Glutamatergic neuron (in vitro differentiated cells): Measurements from ENCODE around the gene CAPN9. TPM values are rescaled to one million over a fixed set of nuclear protein-coding genes. Genes with fewer than 3 reads are reported as not detected.

ENCODE experiments used
- DNase-seq: peaks from one replicate; pipeline ENCODE4 v3.0.0; 2022
- H3K27ac Mint-ChIP-seq: one replicate; pipeline ENCODE4 v1.8.0; 2020; ENCODE audit warnings: mild to moderate bottlenecking, mixed read lengths, inconsistent platforms; ENCODE audit not compliant: unreplicated experiment
- H3K27me3 Mint-ChIP-seq: one replicate; pipeline ENCODE4 v1.8.0; 2020; ENCODE audit warnings: mild to moderate bottlenecking, moderate library complexity, mixed read lengths, inconsistent platforms; ENCODE audit not compliant: unreplicated experiment
- H3K36me3 Mint-ChIP-seq: one replicate; pipeline ENCODE4 v1.8.0; 2020; ENCODE audit warnings: mild to moderate bottlenecking, mixed read lengths, inconsistent platforms; ENCODE audit not compliant: unreplicated experiment
- H3K4me1 Mint-ChIP-seq: one replicate; pipeline ENCODE4 v1.8.0; 2020; ENCODE audit warnings: mild to moderate bottlenecking, low read depth, mixed read lengths, inconsistent platforms; ENCODE audit not compliant: unreplicated experiment
- H3K4me3 Mint-ChIP-seq: one replicate; pipeline ENCODE4 v1.8.0; 2020; ENCODE audit warnings: mild to moderate bottlenecking, mixed read lengths, inconsistent platforms; ENCODE audit not compliant: unreplicated experiment
- H3K9me3 Mint-ChIP-seq: one replicate; pipeline ENCODE4 v1.8.0; 2020; ENCODE audit warnings: mild to moderate bottlenecking, moderate library complexity, mixed read lengths, inconsistent platforms; ENCODE audit not compliant: unreplicated experiment
- total RNA-seq: library from RNA; stranded (reverse); fragmentation: NEBNext Ultra II Directional; extraction: Animal tissue kit (Norgen Biotek cat#: 25700); gene quantifications from one replicate; pipeline ENCODE4 v1.2.1, GENCODE V29; 2021; ENCODE audit not compliant: unreplicated experiment
- TF ChIP-seq, protein P1 (sequence below): fragments of 200-600 bp; sonication (generic); IDR thresholded peaks from one replicate; pipeline ENCODE4 v1.5.0; 2021; ENCODE audit not compliant: partially characterized antibody, unreplicated experiment

CAPN9 gene
- total RNA-seq, 1 donor from 2014 or later = not detected

DNA sequence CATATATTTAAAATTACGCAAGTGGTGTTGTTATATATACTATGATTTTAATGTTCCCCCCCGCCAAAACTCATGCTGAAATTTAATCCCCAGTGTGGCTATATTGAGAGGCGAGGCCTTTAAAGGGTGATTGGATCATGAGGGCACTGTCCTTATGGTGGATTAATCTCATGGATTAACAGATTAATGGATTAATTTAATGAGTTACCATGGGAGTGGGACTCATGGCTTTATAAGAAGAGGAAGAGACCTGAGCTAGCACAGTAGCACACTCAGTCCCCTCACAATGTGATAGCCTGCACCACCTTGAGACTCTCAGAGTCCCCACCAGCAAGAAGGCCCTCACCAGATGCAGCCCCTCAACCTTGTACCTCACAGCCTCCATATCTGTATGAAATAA is 86.3 kb downstream of the CAPN9 start:
- no peak overlapping the region for H3K4me3 Mint-ChIP-seq
- H3K27me3 Mint-ChIP-seq = peaks cover 3% of the 10 kb centered on the region

GRCh38 chr1:230834292-230834691 is 87.1 kb downstream of the CAPN9 start:
- peaks cover 3% of the 10 kb centered on the region for H3K27me3 Mint-ChIP-seq
- H3K27ac Mint-ChIP-seq = peak overlapping the region; percentile 24
- no peak for DNase-seq
- no peaks in the 10 kb centered on the region for H3K36me3 Mint-ChIP-seq
- H3K4me3 Mint-ChIP-seq = no peak overlapping the region
- TF ChIP-seq, protein P1, sequence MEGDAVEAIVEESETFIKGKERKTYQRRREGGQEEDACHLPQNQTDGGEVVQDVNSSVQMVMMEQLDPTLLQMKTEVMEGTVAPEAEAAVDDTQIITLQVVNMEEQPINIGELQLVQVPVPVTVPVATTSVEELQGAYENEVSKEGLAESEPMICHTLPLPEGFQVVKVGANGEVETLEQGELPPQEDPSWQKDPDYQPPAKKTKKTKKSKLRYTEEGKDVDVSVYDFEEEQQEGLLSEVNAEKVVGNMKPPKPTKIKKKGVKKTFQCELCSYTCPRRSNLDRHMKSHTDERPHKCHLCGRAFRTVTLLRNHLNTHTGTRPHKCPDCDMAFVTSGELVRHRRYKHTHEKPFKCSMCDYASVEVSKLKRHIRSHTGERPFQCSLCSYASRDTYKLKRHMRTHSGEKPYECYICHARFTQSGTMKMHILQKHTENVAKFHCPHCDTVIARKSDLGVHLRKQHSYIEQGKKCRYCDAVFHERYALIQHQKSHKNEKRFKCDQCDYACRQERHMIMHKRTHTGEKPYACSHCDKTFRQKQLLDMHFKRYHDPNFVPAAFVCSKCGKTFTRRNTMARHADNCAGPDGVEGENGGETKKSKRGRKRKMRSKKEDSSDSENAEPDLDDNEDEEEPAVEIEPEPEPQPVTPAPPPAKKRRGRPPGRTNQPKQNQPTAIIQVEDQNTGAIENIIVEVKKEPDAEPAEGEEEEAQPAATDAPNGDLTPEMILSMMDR = no peak
- H3K4me1 Mint-ChIP-seq = no peaks in the 10 kb centered on the region
- H3K9me3 Mint-ChIP-seq = no peaks in the 10 kb centered on the region

More for the DNA sequence above, 86.3 kb downstream of the CAPN9 start:
- no peaks in the 10 kb centered on the region for H3K36me3 Mint-ChIP-seq
- TF ChIP-seq, protein P1 = no peak
- H3K27ac Mint-ChIP-seq = no peak overlapping the region
- H3K9me3 Mint-ChIP-seq = no peaks in the 10 kb centered on the region
- H3K4me1 Mint-ChIP-seq = no peaks in the 10 kb centered on the region
- DNase-seq = no peak

GRCh38 chr1:230836347-230836746 is 89.2 kb downstream of the CAPN9 start:
- Mint-ChIP-seq H3K4me3 (no peak overlapping the region), H3K4me1 (no peaks in the 10 kb centered on the region), H3K9me3 (no peaks in the 10 kb centered on the region), H3K27ac (no peak overlapping the region), H3K36me3 (no peaks in the 10 kb centered on the region), H3K27me3 (peaks cover 3% of the 10 kb centered on the region)
- DNase-seq = no peak
- TF ChIP-seq, protein P1 = no peak

GRCh38 chr1:230836793-230837192 is 89.6 kb downstream of the CAPN9 start:
- no peak for DNase-seq
- TF ChIP-seq, protein P1 = no peak
- Mint-ChIP-seq H3K27me3 (peaks cover 3% of the 10 kb centered on the region), H3K4me1 (no peaks in the 10 kb centered on the region), H3K27ac (no peak overlapping the region), H3K9me3 (no peaks in the 10 kb centered on the region), H3K4me3 (no peak overlapping the region), H3K36me3 (no peaks in the 10 kb centered on the region)

GRCh38 chr1:230839173-230839572 is 92.0 kb downstream of the CAPN9 start:
- no peak for DNase-seq
- Mint-ChIP-seq H3K9me3 (peaks cover under 1% of the 10 kb centered on the region), H3K4me1 (no peaks in the 10 kb centered on the region), H3K27ac (no peak overlapping the region), H3K27me3 (no peaks in the 10 kb centered on the region), H3K4me3 (no peak overlapping the region), H3K36me3 (peaks cover 1% of the 10 kb centered on the region)
- TF ChIP-seq, protein P1 = no peak
